Skin of body (tissue), 2 donors: ENCODE results near the gene STEAP1B. TPM values are rescaled to one million over a fixed set of nuclear protein-coding genes. Genes with fewer than 3 reads are reported as not detected.

Experiments used
- DNase-seq: peaks from one replicate; lab custom pipeline; 2025; lab: John Stamatoyannopoulos, UW
- total RNA-seq: library from RNA; depleted of rRNA; stranded (reverse); fragments of >200 nt; gene quantifications from one replicate; pipeline ENCODE4 v1.2.3, GENCODE V29; 2014

Gene STEAP1B
- total RNA-seq, 1 donor from 2014 or later, result 2.0 TPM

- no peak for DNase-seq
Observed at GRCh38 chr7:22373388-22373787, 126.6 kb downstream of the STEAP1B start.

GRCh38 chr7:22372863-22373262, 127.1 kb downstream of the STEAP1B start:
- no peak for DNase-seq

DNA sequence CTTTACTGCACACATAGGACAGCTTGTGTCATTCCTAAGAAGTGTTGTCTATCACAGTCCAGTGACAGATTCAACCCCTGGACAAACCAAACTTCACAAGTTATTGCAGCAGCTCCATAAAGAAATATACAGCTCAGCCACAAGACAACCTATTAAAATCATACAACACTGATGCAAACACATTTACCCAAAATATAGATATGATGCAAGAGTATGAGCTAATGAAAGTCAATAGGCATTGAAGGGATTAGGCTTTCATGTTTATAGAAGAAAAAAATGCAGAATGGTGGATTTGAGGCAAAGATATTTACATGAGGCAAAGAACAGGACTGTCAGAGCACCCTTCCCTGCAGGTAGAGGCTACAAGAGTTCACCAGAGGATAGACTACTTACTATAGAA, 128.1 kb downstream of the STEAP1B start:
- DNase-seq, result no peak

Other genes starting within 250 kb of the STEAP1B start
- gene RAPGEF5, start 143.0 kb downstream of the STEAP1B start, total RNA-seq, result 43.9 TPM
- 0.30 TPM for gene IL6, start 227.0 kb upstream of the STEAP1B start, total RNA-seq